Measurements from ENCODE around the gene MPP2.
"Not testable (repeated sequence)": the region's sequence is repeated elsewhere in the genome, so short reads cannot be mapped to it uniquely, and the experiment has no call there.

MPP2 gene

GRCh38 chr17:43900858-43901754 is 6.2 kb downstream of the MPP2 start:
- no peak overlapping the region for H3K4me3 ChIP-seq (ENCODE audit: low read depth, low read length)
- TF ChIP-seq, protein P1, sequence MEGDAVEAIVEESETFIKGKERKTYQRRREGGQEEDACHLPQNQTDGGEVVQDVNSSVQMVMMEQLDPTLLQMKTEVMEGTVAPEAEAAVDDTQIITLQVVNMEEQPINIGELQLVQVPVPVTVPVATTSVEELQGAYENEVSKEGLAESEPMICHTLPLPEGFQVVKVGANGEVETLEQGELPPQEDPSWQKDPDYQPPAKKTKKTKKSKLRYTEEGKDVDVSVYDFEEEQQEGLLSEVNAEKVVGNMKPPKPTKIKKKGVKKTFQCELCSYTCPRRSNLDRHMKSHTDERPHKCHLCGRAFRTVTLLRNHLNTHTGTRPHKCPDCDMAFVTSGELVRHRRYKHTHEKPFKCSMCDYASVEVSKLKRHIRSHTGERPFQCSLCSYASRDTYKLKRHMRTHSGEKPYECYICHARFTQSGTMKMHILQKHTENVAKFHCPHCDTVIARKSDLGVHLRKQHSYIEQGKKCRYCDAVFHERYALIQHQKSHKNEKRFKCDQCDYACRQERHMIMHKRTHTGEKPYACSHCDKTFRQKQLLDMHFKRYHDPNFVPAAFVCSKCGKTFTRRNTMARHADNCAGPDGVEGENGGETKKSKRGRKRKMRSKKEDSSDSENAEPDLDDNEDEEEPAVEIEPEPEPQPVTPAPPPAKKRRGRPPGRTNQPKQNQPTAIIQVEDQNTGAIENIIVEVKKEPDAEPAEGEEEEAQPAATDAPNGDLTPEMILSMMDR (IDR thresholded peaks at IDR 0.05; ENCODE audit: borderline replicate concordance, insufficient read depth, low read depth, low read length), result no peak

GRCh38 chr17:43900183-43900857 is 7.0 kb downstream of the MPP2 start:
- H3K4me3 ChIP-seq (ENCODE audit: low read depth, low read length), result no peak overlapping the region
- TF ChIP-seq, protein P1 (IDR thresholded peaks at IDR 0.05; ENCODE audit: borderline replicate concordance, insufficient read depth, low read depth, low read length), result no peak

- TF ChIP-seq, protein P1 (IDR thresholded peaks at IDR 0.05; ENCODE audit: borderline replicate concordance, insufficient read depth, low read depth, low read length), result no peak
- no peak overlapping the region for H3K4me3 ChIP-seq (ENCODE audit: low read depth, low read length)
Observed at GRCh38 chr17:43898446-43898845, 8.9 kb downstream of the MPP2 start.

DNA sequence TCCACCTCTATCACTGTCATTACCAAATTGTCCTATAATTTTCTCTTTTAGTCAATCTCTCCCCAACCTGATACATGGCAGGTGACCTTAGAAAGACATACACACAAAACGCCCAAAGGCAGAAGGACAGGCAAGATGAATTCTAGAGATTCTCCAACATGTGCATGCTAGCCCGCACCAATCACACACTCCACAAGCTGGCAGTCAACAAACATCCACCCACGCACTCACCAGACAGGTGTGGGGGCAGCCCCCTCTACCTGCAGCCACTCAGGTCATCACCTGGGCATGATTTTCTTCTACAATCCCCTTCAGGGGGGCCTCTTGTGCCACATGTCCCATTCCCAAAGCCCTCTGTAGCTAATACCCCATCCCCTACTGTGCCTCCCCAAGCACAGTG is 9.5 kb downstream of the MPP2 start:
- H3K4me3 ChIP-seq (ENCODE audit: low read depth, low read length), result no peak overlapping the region
- TF ChIP-seq, protein P1 (IDR thresholded peaks at IDR 0.05; ENCODE audit: borderline replicate concordance, insufficient read depth, low read depth, low read length), result no peak

DNA sequence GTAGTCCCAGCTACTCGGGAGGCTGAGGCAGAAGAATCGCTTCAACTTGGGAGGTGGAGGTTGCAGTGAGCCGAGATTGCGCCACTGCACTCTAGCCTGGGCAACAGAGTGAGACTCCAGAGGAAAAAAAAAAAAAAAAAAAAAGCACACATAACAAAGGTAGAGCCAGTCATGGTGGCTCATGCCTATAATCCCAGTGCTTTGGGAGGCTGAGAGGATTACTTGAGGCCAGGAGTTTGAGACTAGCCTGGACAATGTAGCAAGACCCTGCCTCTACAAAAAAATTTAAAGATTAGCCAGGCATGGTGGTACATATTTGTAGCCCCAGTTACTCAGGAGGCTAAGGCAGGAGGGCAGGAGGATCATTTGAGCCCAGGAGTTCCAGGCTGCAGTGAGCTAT is 12.8 kb downstream of the MPP2 start:
- H3K4me3 ChIP-seq (ENCODE audit: low read depth, low read length), result not testable (repeated sequence)

DNA sequence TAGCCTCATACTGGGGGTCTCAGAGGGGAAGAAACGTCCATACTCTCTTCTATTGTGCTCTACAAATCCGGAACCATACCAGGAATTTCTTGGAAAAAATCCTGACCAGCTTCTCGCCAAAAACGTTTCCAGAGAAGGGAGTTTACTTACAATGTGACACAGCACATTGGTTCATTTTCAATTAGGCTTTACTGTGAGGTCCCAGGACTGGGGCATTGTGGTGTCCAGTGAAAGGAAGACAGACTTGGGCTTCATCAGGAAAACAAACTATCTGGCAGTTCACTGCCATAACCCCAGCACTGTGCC is 14.7 kb downstream of the MPP2 start:
- no peak overlapping the region for H3K4me3 ChIP-seq (ENCODE audit: low read depth, low read length)
- TF ChIP-seq, protein P1 (IDR thresholded peaks at IDR 0.05; ENCODE audit: borderline replicate concordance, insufficient read depth, low read depth, low read length), result no peak

GRCh38 chr17:43891851-43892646 is 15.3 kb downstream of the MPP2 start:
- H3K4me3 ChIP-seq (ENCODE audit: low read depth, low read length), result no peak overlapping the region
- TF ChIP-seq, protein P1 (IDR thresholded peaks at IDR 0.05; ENCODE audit: borderline replicate concordance, insufficient read depth, low read depth, low read length), result no peak

All from GM12875 (cell line).